HepG2 (cell line): ENCODE data around the gene KIF7. TPM values are rescaled to one million over a fixed set of nuclear protein-coding genes. Genes with fewer than 3 reads are reported as not detected.

Experiments used
- ARID4A ChIP-seq: sonication (generic); formaldehyde crosslinking; IDR thresholded peaks from 2 replicates; pipeline ENCODE4 v1.5.0; 2020; ENCODE audit warnings: mild to moderate bottlenecking, missing genetic modification reagents, borderline replicate concordance
- CREB3 ChIP-seq: sonication (generic); formaldehyde crosslinking; IDR thresholded peaks from 2 replicates; pipeline ENCODE4 v1.5.0; 2020; ENCODE audit warnings: missing genetic modification reagents
- ISL2 ChIP-seq: sonication (generic); formaldehyde crosslinking; IDR thresholded peaks from 2 replicates; pipeline ENCODE4 v1.5.0; 2020; ENCODE audit warnings: missing genetic modification reagents
- ISX ChIP-seq: sonication (generic); formaldehyde crosslinking; conservative IDR thresholded peaks from 2 replicates; pipeline ENCODE4 v1.5.0; 2020; ENCODE audit warnings: missing genetic modification reagents
- PLSCR1 ChIP-seq: sonication (generic); formaldehyde crosslinking; IDR thresholded peaks from 2 replicates; pipeline ENCODE4 v1.5.0; 2020; ENCODE audit warnings: missing genetic modification reagents, mild to moderate bottlenecking, borderline replicate concordance
- PRPF4 ChIP-seq: fragments of 200-400 bp; formaldehyde crosslinking; IDR thresholded peaks from 2 replicates; pipeline ENCODE4 v1.6.1; 2016; ENCODE audit warnings: low read length, low read depth; ENCODE audit not compliant: poor library complexity, severe bottlenecking
- SP1 ChIP-seq, 2 experiments: fragments of 450-650 bp in 1 of 2; sonication (generic) in 1 of 2; formaldehyde crosslinking in 1 of 2; IDR thresholded peaks; 2 replicates each; pipeline versions ENCODE4 v1.4.0 to v1.6.1; 2016 to 2020; ENCODE audit warnings: missing genetic modification reagents in 1 of 2
- TBL1XR1 ChIP-seq: fragments of 150-350 bp; IDR thresholded peaks from 2 replicates; pipeline ENCODE4 v1.6.1; 2014; ENCODE audit warnings: borderline replicate concordance, low read length; ENCODE audit not compliant: partially characterized antibody
- THAP9 ChIP-seq: sonication (generic); formaldehyde crosslinking; IDR thresholded peaks from 2 replicates; pipeline ENCODE4; 2020; ENCODE audit warnings: missing genetic modification reagents, mild to moderate bottlenecking, borderline replicate concordance
- ZFP36 ChIP-seq: fragments of 150-350 bp; IDR thresholded peaks from 2 replicates; pipeline ENCODE4 v1.6.1; 2018; ENCODE audit warnings: borderline replicate concordance, low read length, low read depth; ENCODE audit not compliant: partially characterized antibody
- ZNF280D ChIP-seq: sonication (generic); formaldehyde crosslinking; IDR thresholded peaks from 2 replicates; pipeline ENCODE4 v1.5.1; 2020; ENCODE audit warnings: mild to moderate bottlenecking, missing genetic modification reagents
- ZNF790 ChIP-seq: sonication (generic); formaldehyde crosslinking; IDR thresholded peaks from 2 replicates; pipeline ENCODE4 v1.8.0; 2022; ENCODE audit warnings: missing genetic modification reagents, mild to moderate bottlenecking, borderline replicate concordance
- polyA plus RNA-seq, 8 experiments: library from polyadenylated mRNA; depleted of rRNA in 3 of 8; stranded (reverse) in 7 of 8; unstranded in 1 of 8; fragments of >200 nt; fragmentation: Illumina TruSeq in 4 of 8; extraction: Trizol in 4 of 8; gene quantifications; 2 replicates each; pipeline versions ENCODE4 v1.2.1 to v1.2.3, GENCODE V29; 2011 to 2016; ENCODE audit warnings: low read depth in 4 of 8, missing spikeins in 1 of 8, mixed read lengths in 1 of 8; ENCODE audit not compliant: insufficient read depth in 1 of 8
- total RNA-seq, 5 experiments: library from RNA; depleted of rRNA; stranded (reverse); fragments of >200 nt; fragmentation: Illumina TruSeq; extraction: Trizol; gene quantifications; 2 replicates each; pipeline ENCODE4 v1.2.3, GENCODE V29; 2016; ENCODE audit warnings: low read depth in 1 of 5

Gene KIF7
- total and polyA plus RNA-seq, 2 of the 13 experiments (the other 11 are each of a cell fraction or from before 2014, with no cell fraction given), result 1.5 to 6.2 TPM

- TF ChIP-seq ZNF280D (CRISPR knock-in tag), result peak; percentile 78; the same call in 1 of the 2 replicates
- no peak for TF ChIP-seq ISX (CRISPR knock-in tag)
- TF ChIP-seq TBL1XR1, result no peak
- no peak for TF ChIP-seq PRPF4
- no peak for TF ChIP-seq CREB3 (CRISPR knock-in tag)
- TF ChIP-seq ISL2 (CRISPR knock-in tag), result 0 out of 2 replicates have a peak, but pooled peaks have one; percentile 56
- no peak for TF ChIP-seq ZFP36
- peak; percentile 49; the same call in 1 of the 2 replicates for TF ChIP-seq THAP9 (CRISPR knock-in tag)
- 0 out of 2 replicates have a peak, but pooled peaks have one; percentile 67 for TF ChIP-seq ZNF790
- TF ChIP-seq ARID4A (CRISPR knock-in tag), result peak; percentile 92
- TF ChIP-seq SP1 (IDR thresholded peaks at IDR 0.05), result no peak
- TF ChIP-seq SP1 (CRISPR knock-in tag; IDR thresholded peaks at IDR 0.05), result peak; percentile 45; the same call in 1 of the 2 replicates
- TF ChIP-seq PLSCR1 (CRISPR knock-in tag), result no peak
These were observed 35.3 kb upstream of the KIF7 start, which contains the start of the genes PEX11A and WDR93 (continued) for GRCh38 chr15:89690276-89691218.
